C4-2B (cell line): ENCODE results near the gene NEAT1.

Source experiments
- H3K27ac ChIP-seq: fragments of 450-650 bp; 2 replicates; pipeline ENCODE4 v1.5.1; 2017
- CTCF ChIP-seq: fragments of 450-650 bp; conservative IDR thresholded peaks from 2 replicates; pipeline ENCODE4 v1.5.1; 2017; ENCODE audit warnings: mild to moderate bottlenecking
- ZFX ChIP-seq: fragments of 450-650 bp; IDR thresholded peaks from 2 replicates; pipeline ENCODE4 v1.6.1; 2017

NEAT1 gene

GRCh38 chr11:65489706-65490320, 67.2 kb downstream of the NEAT1 start:
- peak overlapping the region; percentile 94 for H3K27ac ChIP-seq
- TF ChIP-seq CTCF = no peak
- TF ChIP-seq ZFX = no peak

GRCh38 chr11:65491163-65491465, 68.5 kb downstream of the NEAT1 start:
- no peak for TF ChIP-seq ZFX
- TF ChIP-seq CTCF = no peak
- H3K27ac ChIP-seq = peak overlapping the region; percentile 94

- peak overlapping the region; percentile 94 for H3K27ac ChIP-seq
- TF ChIP-seq ZFX (no peak), CTCF (no peak)
Measured at GRCh38 chr11:65491614-65492386, 69.2 kb downstream of the NEAT1 start.

- H3K27ac ChIP-seq = peak overlapping the region; percentile 94
- no peak for TF ChIP-seq CTCF
- no peak for TF ChIP-seq ZFX
Measured at GRCh38 chr11:65492387-65492636, 69.7 kb downstream of the NEAT1 start.

GRCh38 chr11:65492637-65493366, 70.2 kb downstream of the NEAT1 start:
- H3K27ac ChIP-seq = peak overlapping the region; percentile 94
- no peak for TF ChIP-seq ZFX
- TF ChIP-seq CTCF = no peak

- H3K27ac ChIP-seq = peak overlapping the region; percentile 94
- TF ChIP-seq CTCF = no peak
- no peak for TF ChIP-seq ZFX
Measured at GRCh38 chr11:65493367-65494176, 71.0 kb downstream of the NEAT1 start.
